Endothelial cell of umbilical vein (primary cell): ENCODE measurements around the gene KRT12.

Source experiments
- EZH2 ChIP-seq: IDR thresholded peaks from 2 replicates; pipeline ENCODE4 v1.6.1; 2012; ENCODE audit warnings: borderline replicate concordance, low read depth, mild to moderate bottlenecking, moderate library complexity, low read length, inconsistent platforms; ENCODE audit not compliant: severe bottlenecking
- GATA2 ChIP-seq: IDR thresholded peaks from 2 replicates; pipeline ENCODE4 v1.7.0; 2011; ENCODE audit warnings: low read depth, mild to moderate bottlenecking, moderate library complexity, mixed read lengths, low read length; ENCODE audit not compliant: insufficient read length, insufficient read depth
- JUN ChIP-seq: IDR thresholded peaks from 2 replicates; pipeline ENCODE4 v1.6.1; 2011; ENCODE audit warnings: borderline replicate concordance, low read depth; ENCODE audit not compliant: insufficient read length, insufficient read depth
- MYC ChIP-seq: IDR thresholded peaks from one replicate; pipeline ENCODE4 v1.6.1; 2011; ENCODE audit warnings: mild to moderate bottlenecking, low read depth, low read length
- POLR2A ChIP-seq: IDR thresholded peaks from 2 replicates; pipeline ENCODE4 v1.6.1; 2012; ENCODE audit warnings: low read depth, mild to moderate bottlenecking, control low read depth, low read length
- POLR2AphosphoS5 ChIP-seq: IDR thresholded peaks from 2 replicates; pipeline ENCODE4 v1.6.1; 2012; ENCODE audit warnings: low read depth, mild to moderate bottlenecking, control low read depth, low read length, moderate library complexity; ENCODE audit not compliant: insufficient read depth
- TF ChIP-seq, protein P1 (sequence below), 2 donors: IDR thresholded peaks; 1 replicate in 1 of 2; 2 replicates in 1 of 2; pipeline ENCODE4 v1.5.1; 2011; ENCODE audit warnings: low read length in 2 of 2, mild to moderate bottlenecking in 2 of 2, moderate library complexity in 2 of 2, control low read depth in 1 of 2, inconsistent platforms in 1 of 2, low read depth in 1 of 2; ENCODE audit not compliant: insufficient read depth in 1 of 2; ENCODE audit errors: extremely low read depth in 1 of 2
- TF ChIP-seq, protein P2 (sequence below): IDR thresholded peaks from 2 replicates; pipeline ENCODE4 v1.6.1; 2011; ENCODE audit not compliant: insufficient read depth, insufficient read length

DNA sequence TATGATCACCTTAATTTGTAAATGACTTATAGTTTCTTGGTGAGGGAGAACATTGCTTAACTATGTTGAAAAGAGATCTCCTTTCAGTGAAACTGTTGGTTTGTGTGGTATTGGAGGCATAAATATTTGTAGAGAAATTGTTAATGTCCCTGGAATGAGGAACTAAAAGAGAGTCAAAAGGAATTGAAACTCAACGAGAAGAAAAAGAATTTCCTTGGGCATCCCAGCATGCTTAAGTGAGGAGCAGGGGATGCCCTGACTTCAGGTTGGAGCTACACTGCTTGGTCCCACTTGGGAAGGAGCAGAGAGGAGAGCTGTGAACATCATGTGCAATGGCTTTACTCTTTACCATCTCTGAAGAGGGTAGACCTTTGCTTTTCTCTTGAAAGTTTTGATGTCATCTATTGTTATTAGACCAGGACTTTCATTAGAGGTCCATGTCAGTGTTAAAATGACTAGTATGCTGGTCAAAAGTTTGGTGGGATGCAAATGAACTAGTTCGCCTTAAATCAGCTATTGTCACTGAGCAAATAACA lies 48.8 kb upstream of the KRT12 start:
- no peak for TF ChIP-seq POLR2A
- TF ChIP-seq, protein P1, sequence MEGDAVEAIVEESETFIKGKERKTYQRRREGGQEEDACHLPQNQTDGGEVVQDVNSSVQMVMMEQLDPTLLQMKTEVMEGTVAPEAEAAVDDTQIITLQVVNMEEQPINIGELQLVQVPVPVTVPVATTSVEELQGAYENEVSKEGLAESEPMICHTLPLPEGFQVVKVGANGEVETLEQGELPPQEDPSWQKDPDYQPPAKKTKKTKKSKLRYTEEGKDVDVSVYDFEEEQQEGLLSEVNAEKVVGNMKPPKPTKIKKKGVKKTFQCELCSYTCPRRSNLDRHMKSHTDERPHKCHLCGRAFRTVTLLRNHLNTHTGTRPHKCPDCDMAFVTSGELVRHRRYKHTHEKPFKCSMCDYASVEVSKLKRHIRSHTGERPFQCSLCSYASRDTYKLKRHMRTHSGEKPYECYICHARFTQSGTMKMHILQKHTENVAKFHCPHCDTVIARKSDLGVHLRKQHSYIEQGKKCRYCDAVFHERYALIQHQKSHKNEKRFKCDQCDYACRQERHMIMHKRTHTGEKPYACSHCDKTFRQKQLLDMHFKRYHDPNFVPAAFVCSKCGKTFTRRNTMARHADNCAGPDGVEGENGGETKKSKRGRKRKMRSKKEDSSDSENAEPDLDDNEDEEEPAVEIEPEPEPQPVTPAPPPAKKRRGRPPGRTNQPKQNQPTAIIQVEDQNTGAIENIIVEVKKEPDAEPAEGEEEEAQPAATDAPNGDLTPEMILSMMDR (IDR thresholded peaks at IDR 0.05; ENCODE audit: extremely low read depth in 1 of 2, insufficient read depth in 1 of 2, low read depth in 1 of 2, low read length in 2 of 2): no peak
- no peak for TF ChIP-seq POLR2AphosphoS5
- TF ChIP-seq EZH2: no peak
- TF ChIP-seq MYC: no peak
- TF ChIP-seq, protein P2, sequence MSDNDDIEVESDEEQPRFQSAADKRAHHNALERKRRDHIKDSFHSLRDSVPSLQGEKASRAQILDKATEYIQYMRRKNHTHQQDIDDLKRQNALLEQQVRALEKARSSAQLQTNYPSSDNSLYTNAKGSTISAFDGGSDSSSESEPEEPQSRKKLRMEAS: no peak
- no peak for TF ChIP-seq JUN
- no peak for TF ChIP-seq GATA2
